T-helper 2 cell treated with Interferon-gamma antibody and Interleukin-4, amounts not matched to agents 5 μg/mL and 100 μg/mL, for 36 hours (primary cell): ENCODE measurements around the gene PLEKHM2.

Experiments
- DNase-seq: peaks from one replicate; pipeline ENCODE4 v3.0.0; 2021; ENCODE audit warnings: low spot score
- H3K27ac Mint-ChIP-seq: one replicate; pipeline ENCODE4 v1.8.0; 2021; ENCODE audit warnings: mild to moderate bottlenecking, mixed read lengths
- H3K27me3 Mint-ChIP-seq: one replicate; pipeline ENCODE4 v1.8.0; 2021; ENCODE audit warnings: low read depth, mixed read lengths
- H3K36me3 Mint-ChIP-seq: one replicate; pipeline ENCODE4 v1.8.0; 2021; ENCODE audit warnings: low read depth, mixed read lengths
- H3K4me1 Mint-ChIP-seq: one replicate; pipeline ENCODE4 v1.8.0; 2021; ENCODE audit warnings: low read depth, mixed read lengths
- H3K4me3 Mint-ChIP-seq: one replicate; pipeline ENCODE4 v1.8.0; 2022; ENCODE audit warnings: mild to moderate bottlenecking, moderate library complexity, mixed read lengths
- H3K9me3 Mint-ChIP-seq: one replicate; pipeline ENCODE4 v1.8.0; 2021; ENCODE audit warnings: mixed read lengths

The PLEKHM2 gene

DNA sequence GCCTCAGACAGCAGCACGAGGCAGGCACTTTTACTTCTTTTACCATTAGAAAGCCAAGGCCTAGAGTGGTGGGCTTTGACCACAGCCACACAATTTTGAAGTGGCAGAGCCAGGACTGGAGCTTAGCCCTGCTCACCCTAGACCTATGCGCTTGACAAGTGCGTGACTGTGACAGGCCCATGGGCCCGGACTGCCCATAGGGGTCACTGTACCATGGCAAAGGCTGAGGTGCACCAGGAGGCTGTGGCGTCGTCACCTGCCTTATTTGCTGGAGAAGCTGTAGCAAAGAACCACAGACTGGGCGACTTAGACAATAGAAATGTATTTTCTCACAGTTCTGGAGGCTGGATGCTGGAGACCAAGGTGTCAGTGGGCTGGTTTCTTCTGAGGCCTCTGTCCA is 55.6 kb downstream of the PLEKHM2 start:
- Mint-ChIP-seq H3K4me3 (no peak overlapping the region), H3K27ac (no peak overlapping the region)
- DNase-seq: no peak

DNA sequence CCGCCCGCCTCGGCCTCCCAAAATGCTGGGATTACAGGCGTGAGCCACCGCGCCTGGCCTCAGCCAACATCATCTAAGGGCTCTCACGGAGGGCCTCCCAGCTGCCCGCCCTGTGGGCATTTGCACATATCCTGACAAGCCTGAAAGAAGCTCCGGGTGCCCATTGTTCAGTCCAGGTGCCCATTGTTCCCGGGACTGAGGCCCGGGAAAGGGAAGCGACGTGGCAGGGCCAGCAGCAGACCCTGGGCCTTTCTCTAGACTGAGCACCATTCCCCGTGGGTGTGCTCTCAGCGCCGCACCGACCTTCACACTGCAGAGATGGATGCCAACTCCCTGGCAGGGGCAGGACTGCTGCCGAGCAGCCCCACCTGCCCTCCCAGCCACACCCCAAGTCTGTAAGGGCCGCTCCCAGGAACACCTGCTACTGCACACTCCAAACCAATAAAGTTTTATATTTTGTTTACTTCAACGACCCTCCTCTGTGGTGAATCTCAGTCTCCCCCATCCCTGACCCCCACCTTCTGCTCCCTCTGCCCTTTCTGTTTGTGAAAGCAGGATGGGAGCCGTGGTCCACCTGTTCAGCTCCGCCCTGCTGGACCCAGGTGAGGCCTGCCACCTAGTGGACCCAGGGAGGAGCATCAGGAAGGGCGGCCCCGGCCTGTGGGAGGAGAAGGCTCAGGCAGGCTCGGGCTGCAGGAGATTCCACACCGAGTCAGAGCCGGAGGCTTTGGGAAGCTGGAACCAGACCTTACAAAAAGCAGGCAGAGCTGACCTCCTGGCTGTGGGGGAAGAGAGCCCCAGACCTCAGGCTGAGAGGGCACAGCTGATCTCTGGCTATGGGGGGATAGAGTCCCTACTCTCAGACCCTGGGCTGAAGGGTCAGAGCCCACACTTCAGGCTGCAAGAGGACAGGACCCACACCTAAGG is 57.1 kb downstream of the PLEKHM2 start:
- Mint-ChIP-seq H3K4me1 (peaks cover 5% of the 10 kb centered on the region), H3K36me3 (no peaks in the 10 kb centered on the region), H3K27ac (no peak overlapping the region), H3K27me3 (no peaks in the 10 kb centered on the region), H3K4me3 (no peak overlapping the region), H3K9me3 (no peaks in the 10 kb centered on the region)
- peak; percentile 53 for DNase-seq

More for the DNA sequence above, 55.6 kb downstream of the PLEKHM2 start:
- Mint-ChIP-seq H3K27me3 (no peaks in the 10 kb centered on the region), H3K9me3 (no peaks in the 10 kb centered on the region), H3K36me3 (no peaks in the 10 kb centered on the region), H3K4me1 (peaks cover 5% of the 10 kb centered on the region)

DNA sequence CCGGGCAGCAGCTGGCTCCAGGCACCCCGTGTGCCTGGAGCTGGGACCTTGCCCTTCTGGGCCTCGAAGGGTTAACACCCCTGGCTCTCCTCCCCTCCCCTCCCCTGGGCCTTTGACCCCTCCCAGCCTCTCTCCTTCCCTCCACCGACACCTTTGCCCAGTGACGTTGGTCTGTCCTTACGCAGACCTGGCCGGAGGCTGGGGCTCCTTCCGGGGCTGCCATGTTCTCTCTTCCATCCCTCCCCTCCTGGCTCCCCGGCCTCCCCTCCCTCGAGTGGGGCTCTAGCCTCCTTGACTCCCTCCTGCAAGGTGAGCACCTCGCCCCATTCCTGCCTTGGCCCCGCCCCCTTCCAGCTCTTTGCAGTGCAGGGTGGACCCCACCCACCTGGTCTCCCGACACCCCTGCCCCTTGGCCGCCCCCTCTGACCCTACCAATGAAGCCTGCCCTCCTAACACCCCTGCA is 58.2 kb downstream of the PLEKHM2 start, which contains the start of gene TMEM82:
Gene TMEM82, plus strand, starts transcription at position 161 of the 463 bp plus-strand sequence. Its CDS starts 61 bp downstream, at position 222.
- DNase-seq: no peak
- Mint-ChIP-seq H3K27me3 (no peaks in the 10 kb centered on the region), H3K27ac (no peak within 1 kb of the TSS), H3K4me3 (no peak within 1 kb of the TSS), H3K9me3 (no peaks in the 10 kb centered on the region), H3K4me1 (peaks cover 5% of the 10 kb centered on the region), H3K36me3 (no peaks in the 10 kb centered on the region)

DNA sequence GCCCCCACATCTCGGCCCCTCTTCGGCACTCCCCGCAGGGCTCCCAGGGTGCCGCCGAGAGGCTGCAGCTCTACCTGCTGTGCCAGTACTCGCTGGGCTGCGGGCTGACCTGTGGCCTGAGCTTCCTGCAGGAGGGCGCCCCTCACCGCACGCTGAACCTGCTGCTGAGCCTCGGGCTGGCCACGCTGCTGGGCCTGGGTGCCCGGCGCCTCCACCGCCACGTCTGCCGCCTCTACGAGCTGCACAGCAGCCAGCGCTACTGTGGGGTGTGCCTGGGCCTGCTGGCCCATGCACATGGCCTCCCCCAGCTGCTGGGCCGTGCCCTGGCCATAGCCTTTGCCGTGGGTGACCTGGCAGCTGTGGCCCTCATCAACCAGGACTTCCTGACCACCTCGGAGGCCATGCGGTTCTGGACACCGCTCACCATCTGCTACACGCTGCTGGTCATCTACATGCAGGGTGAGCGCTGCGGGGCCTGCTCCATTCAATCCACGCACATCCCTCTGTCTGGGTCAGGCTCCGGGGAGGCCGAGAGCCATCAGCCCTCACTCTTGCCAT is 60.1 kb downstream of the PLEKHM2 start:
- Mint-ChIP-seq H3K9me3 (no peaks in the 10 kb centered on the region), H3K27me3 (no peaks in the 10 kb centered on the region), H3K36me3 (no peaks in the 10 kb centered on the region), H3K4me3 (no peak overlapping the region), H3K27ac (no peak overlapping the region), H3K4me1 (peaks cover 5% of the 10 kb centered on the region)
- DNase-seq: no peak

DNA sequence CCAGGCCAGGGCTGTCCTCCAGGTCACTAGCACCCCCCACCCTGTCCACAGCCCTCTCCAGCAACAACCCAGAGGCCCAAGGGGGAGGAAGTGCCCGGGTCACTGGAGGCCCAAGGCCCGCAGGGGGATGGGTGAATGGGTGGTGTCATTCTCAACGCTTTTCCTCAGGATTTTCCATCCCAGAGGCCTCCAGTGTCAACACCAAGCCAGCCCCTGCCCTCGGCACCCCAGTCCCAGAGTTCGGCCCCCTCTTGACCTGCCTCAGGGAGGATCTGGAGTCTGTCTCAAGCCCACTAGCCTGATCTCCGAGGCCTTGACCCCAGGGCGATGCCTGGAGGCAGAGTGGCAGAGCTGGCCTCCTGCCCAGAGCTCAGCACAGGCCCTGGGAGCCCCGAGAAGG is 63.3 kb downstream of the PLEKHM2 start:
- H3K9me3 Mint-ChIP-seq: no peaks in the 10 kb centered on the region
- no peak overlapping the region for H3K27ac Mint-ChIP-seq

DNA sequence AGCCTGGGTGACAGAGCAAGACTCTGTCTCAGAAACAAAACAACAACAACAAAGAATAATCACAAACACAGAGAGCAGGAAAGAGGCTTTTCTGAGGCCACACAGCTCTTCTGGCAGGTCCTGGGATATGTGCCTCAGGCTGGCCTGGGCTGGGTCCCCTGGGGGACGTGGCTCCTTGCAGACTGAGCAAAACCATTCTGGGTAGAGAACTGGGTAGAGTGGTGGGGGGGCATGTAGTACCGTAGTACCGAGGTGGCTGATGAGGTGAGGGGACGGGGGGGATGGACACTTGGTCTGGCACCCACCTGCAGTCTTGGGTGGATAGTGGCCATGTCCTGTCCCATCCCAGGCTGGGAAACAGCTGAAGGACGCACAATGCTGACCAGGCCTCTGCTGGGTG is 64.1 kb downstream of the PLEKHM2 start:
- no peak overlapping the region for H3K27ac Mint-ChIP-seq
- no peaks in the 10 kb centered on the region for H3K4me1 Mint-ChIP-seq
- H3K9me3 Mint-ChIP-seq: no peaks in the 10 kb centered on the region

More for the DNA sequence above, 63.3 kb downstream of the PLEKHM2 start:
- Mint-ChIP-seq H3K4me1 (no peaks in the 10 kb centered on the region), H3K4me3 (no peak overlapping the region), H3K27me3 (no peaks in the 10 kb centered on the region), H3K36me3 (no peaks in the 10 kb centered on the region)
- DNase-seq: no peak

DNA sequence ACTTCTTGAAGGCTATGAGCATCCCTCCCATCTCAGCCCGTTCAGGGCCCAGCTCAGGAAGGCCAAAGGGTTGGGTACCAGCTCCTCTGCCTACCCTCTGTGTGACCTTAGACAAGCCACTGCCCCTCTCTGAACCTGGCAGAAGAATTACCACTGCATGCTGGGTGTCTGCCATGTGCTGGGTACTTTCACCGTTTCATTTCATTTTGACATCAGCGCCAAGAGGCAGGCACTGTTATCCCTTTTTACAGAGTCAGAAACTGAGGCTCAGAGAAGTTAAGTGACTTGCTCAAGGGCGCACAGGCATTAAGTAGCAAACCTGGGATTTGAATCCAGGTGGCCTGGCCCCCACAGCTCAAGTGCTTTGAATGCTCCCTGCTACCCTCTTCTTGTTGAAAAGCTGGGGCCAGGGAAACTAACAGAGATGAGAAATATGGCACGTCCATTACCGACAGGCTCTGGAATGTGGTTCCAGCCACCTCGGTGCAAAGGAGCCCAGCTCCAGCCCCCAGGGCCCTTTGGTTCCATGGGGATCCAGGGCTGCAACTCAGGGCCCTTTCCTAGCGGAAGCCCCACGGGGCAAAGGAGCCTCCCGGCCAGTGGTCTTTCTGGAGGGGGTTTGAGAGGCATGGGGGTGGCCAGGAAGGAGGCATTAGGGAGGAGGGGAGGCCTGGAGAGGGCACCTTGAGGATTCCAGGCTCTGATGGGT is 64.7 kb downstream of the PLEKHM2 start:
- no peaks in the 10 kb centered on the region for H3K27me3 Mint-ChIP-seq
- no peaks in the 10 kb centered on the region for H3K9me3 Mint-ChIP-seq
- H3K4me3 Mint-ChIP-seq: no peak overlapping the region
- H3K4me1 Mint-ChIP-seq: no peaks in the 10 kb centered on the region
- no peaks in the 10 kb centered on the region for H3K36me3 Mint-ChIP-seq
- DNase-seq: no peak
- no peak overlapping the region for H3K27ac Mint-ChIP-seq

More for the DNA sequence above, 64.1 kb downstream of the PLEKHM2 start:
- Mint-ChIP-seq H3K36me3 (no peaks in the 10 kb centered on the region), H3K27me3 (no peaks in the 10 kb centered on the region), H3K4me3 (no peak overlapping the region)
- DNase-seq: no peak

DNA sequence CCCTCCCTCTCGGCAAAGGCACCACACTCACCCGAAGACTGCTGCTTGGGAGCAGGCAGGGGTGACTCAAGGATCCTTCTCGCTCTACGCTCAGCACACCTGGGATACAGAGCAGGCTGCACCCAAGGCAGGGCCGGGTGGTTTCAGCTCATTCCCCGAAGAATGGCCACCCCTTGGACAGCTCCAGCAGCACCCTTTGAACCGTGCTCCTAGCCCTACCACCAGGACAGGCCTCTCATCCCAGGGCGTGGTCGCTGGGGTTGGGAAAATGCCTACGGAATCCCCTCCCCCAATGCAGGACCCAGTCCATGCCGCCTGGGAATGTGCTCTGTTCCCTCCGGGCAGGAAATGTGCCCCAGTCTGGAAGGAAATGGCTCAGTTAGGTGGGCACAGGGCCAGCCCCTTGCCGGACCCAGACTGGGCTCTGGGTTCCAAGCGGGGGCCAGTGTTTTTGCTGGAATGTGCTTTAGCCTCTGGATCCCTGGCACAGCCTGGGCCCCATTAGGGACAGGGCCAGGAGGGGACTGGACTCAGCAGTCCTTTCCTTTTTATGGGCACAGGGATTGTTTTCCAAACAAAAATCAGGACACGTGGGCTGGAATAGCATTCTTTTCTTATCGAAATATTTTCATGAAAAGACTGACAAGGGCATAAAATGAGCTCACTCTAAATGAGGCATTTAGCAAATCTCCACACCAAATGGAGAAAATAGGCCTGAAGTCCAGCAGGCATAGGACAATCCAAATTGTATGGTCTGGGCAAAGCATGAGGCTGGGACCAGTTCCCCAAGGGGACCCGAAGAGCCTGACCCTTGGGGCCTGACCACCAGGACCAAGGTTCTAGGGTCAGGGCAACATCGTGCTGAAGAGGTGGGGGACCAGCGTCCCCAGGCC is 65.5 kb downstream of the PLEKHM2 start:
- Mint-ChIP-seq H3K4me1 (no peaks in the 10 kb centered on the region), H3K27me3 (no peaks in the 10 kb centered on the region)

DNA sequence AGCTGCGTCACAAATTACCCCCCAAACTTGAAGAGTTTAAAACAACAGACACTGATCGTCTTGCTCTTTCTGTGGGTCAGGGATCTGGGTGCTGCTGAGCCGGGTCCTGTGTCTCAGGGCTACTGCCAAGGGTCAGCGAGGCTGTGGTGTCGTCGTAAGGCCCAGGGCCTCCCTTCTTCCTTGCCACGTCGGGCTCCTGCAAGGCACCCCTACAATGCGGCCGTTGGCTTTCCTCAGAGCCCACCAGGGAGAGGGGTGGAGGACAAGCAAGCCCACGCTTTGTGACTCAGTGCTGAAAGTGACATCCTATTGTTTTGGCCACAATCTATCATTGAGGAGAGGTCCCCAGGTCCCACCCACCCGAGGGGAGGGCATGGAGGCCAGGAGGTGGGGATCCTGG is 66.8 kb downstream of the PLEKHM2 start:
- no peak overlapping the region for H3K27ac Mint-ChIP-seq
- H3K4me1 Mint-ChIP-seq: no peaks in the 10 kb centered on the region
- H3K9me3 Mint-ChIP-seq: no peaks in the 10 kb centered on the region
- DNase-seq: no peak
- peaks cover 9% of the 10 kb centered on the region for H3K27me3 Mint-ChIP-seq
- H3K4me3 Mint-ChIP-seq: no peak overlapping the region
- H3K36me3 Mint-ChIP-seq: no peaks in the 10 kb centered on the region

More for the DNA sequence above, 65.5 kb downstream of the PLEKHM2 start:
- DNase-seq: no peak
- Mint-ChIP-seq H3K9me3 (no peaks in the 10 kb centered on the region), H3K27ac (no peak overlapping the region), H3K36me3 (no peaks in the 10 kb centered on the region), H3K4me3 (no peak overlapping the region)

DNA sequence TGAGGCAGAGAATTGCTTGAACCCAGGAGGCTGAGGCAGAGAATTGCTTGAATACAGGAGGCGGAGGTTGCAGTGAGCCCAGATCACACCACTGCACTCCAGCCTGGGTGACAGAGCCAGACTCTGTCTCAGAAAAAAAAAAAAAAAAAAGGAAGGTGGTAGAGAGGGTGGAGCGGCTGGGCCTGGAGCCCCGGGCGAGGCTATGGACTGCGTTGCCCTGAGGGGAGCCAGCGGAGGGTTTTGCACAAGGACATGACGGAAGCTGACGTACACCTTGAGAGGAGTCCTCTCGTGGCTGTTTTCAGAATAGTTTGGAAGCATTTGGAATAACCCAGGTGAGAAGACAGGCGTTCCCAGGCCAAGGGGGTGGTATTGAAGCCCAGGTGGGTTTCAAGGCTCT is 67.6 kb downstream of the PLEKHM2 start:
- no peaks in the 10 kb centered on the region for H3K4me1 Mint-ChIP-seq
- DNase-seq: no peak
- H3K27ac Mint-ChIP-seq: no peak overlapping the region
- no peaks in the 10 kb centered on the region for H3K36me3 Mint-ChIP-seq
- H3K9me3 Mint-ChIP-seq: no peaks in the 10 kb centered on the region
- H3K4me3 Mint-ChIP-seq: no peak overlapping the region
- peaks cover 16% of the 10 kb centered on the region for H3K27me3 Mint-ChIP-seq

DNA sequence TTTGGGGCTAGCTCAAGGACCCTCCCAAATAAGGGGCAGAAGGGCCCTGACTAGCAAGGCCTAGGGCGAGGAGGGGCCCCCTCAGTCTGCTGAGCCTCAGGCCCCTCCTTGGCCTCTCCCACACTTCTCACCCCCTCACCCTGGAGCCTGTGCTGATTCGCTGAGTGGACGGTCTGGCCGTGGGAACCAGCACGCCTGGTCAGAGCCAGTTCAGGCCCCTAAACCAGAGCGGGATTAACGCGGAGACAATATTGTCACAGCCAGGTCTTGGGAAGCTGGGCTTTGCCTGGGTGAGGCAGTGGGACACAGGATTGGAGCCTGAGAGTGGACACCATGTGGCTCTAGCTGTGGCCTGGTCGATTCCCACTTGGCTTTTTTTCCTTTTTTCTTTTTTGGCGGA is 69.7 kb downstream of the PLEKHM2 start:
- DNase-seq: no peak
- Mint-ChIP-seq H3K27me3 (peaks cover 30% of the 10 kb centered on the region), H3K4me3 (no peak overlapping the region), H3K27ac (no peak overlapping the region), H3K9me3 (no peaks in the 10 kb centered on the region), H3K36me3 (no peaks in the 10 kb centered on the region), H3K4me1 (peaks cover 4% of the 10 kb centered on the region)

DNA sequence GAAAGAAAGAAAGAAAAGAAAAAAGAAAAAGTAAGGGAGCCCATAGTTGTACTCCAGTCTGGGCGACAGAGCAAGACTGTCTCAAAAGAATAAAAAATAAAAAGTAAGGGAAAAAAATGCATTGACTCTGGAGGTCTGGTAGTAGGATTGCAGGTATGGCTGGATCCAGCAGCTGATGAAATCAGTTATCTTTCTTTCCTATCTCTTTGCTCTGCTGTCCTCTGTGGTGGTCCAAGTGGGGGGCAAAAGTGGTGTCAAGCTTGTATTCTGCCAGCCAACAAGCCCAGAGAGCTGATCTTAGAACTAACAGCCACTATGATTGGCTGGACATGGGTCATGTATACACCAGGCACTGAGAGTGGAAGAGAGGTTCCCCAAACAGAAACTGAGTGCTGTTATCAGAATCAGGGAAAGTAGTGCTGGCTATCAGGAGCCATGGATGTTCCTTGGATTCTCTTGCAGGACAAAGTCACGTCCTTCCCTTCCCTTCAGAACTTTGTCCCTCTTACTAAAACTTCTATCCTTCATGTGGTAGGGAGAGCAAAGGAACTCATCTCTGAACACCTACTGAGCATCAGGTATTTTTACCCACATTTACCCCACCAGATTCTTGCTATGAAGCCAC is 71.0 kb downstream of the PLEKHM2 start:
- H3K27me3 Mint-ChIP-seq: peaks cover 40% of the 10 kb centered on the region

DNA sequence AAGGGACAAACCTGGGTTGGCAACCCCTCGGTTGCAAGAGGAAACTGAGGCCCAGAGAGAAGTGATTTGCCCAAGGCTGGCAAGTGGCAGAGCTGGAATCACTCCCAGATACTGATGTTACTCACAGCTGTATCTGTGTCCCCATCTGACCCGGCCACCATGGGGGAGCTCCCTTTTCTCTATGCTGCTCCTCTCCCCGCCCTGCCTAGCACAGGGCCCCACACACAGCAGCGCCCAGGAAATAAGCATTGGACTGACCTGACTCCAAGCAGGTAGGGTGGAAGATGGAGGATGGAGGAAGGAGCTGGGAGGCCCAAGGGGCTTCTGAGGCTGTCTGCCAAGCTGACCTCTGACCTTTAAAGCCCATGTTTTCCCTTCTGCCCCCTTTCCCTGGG is 71.5 kb downstream of the PLEKHM2 start:
- Mint-ChIP-seq H3K4me1 (peaks cover 4% of the 10 kb centered on the region), H3K4me3 (no peak overlapping the region), H3K27ac (no peak overlapping the region), H3K36me3 (no peaks in the 10 kb centered on the region), H3K9me3 (no peaks in the 10 kb centered on the region), H3K27me3 (peaks cover 43% of the 10 kb centered on the region)
- DNase-seq: no peak

More for the DNA sequence above, 71.0 kb downstream of the PLEKHM2 start:
- H3K36me3 Mint-ChIP-seq: no peaks in the 10 kb centered on the region
- H3K9me3 Mint-ChIP-seq: no peaks in the 10 kb centered on the region
- no peak for DNase-seq
- no peak overlapping the region for H3K27ac Mint-ChIP-seq
- H3K4me1 Mint-ChIP-seq: peaks cover 4% of the 10 kb centered on the region
- no peak overlapping the region for H3K4me3 Mint-ChIP-seq
